Measurements from ENCODE around the gene RNF144B. TPM values are rescaled to one million over a fixed set of nuclear protein-coding genes. Genes with fewer than 3 reads are reported as not detected.

RNF144B gene
- total and polyA plus RNA-seq, 2 of the 8 experiments (the other 6 are each of a cell fraction or from before 2014, with no cell fraction given): 1.8 to 11.2 TPM

GRCh38 chr6:18431581-18431980 lies 44.4 kb downstream of the RNF144B start:
- Histone ChIP-seq H3K27ac (ENCODE audit: low read depth, low read length) (no peak overlapping the region), H3K79me2 (ENCODE audit: control insufficient read depth in 1 of 2, insufficient read depth in 2 of 2, low read length in 2 of 2) (no peaks in the 10 kb centered on the region), H3K4me1 (replicated peaks in 1 of 4; ENCODE audit: control insufficient read depth in 3 of 4, insufficient read depth in 4 of 4, low read length in 3 of 4) (peaks cover 0 to 3% (median 0%) of the 10 kb centered on the region in 4 experiments; a peak in 1 of 7 replicates), H3K23me2 (ENCODE audit: low read depth, low read length) (no peaks in the 10 kb centered on the region), H3K56ac (replicated peaks; ENCODE audit: insufficient read length, low read depth, low read length) (no peak overlapping the region), H3K27me3 (replicated peaks in 1 of 4; ENCODE audit: control insufficient read depth in 3 of 4, extremely low read depth in 1 of 4, insufficient read depth in 3 of 4, low read length in 3 of 4) (no peaks in the 10 kb centered on the region), H3K79me1 (ENCODE audit: low read depth, low read length) (no peaks in the 10 kb centered on the region), H2BK15ac (ENCODE audit: low read length) (no peak overlapping the region), H3K23ac (ENCODE audit: insufficient read length) (no peak overlapping the region), H3K18ac (ENCODE audit: extremely low read depth, low read length) (no peak overlapping the region), H2BK12ac (ENCODE audit: low read depth, low read length) (no peak overlapping the region), H3K4me3 (ENCODE audit: extremely low read depth in 1 of 4, insufficient read depth in 2 of 4, low read depth in 3 of 4, low read length in 4 of 4) (no peak overlapping the region), H3K4me2 (ENCODE audit: insufficient read depth in 1 of 2, low read depth in 2 of 2, low read length in 2 of 2) (no peak overlapping the region), H3K4ac (replicated peaks; ENCODE audit: insufficient read length, low read depth, low read length) (no peak overlapping the region), H4K20me1 (replicated peaks in 1 of 2; ENCODE audit: control insufficient read depth in 1 of 2, insufficient read depth in 2 of 2, low read length in 2 of 2) (no peaks in the 10 kb centered on the region), H2AFZ (ENCODE audit: low read length) (no peak overlapping the region), H4K8ac (ENCODE audit: extremely low read depth, insufficient read depth, low read length) (no peak overlapping the region), H3K9ac (replicated peaks in 1 of 4; ENCODE audit: extremely low read depth in 1 of 4, low read depth in 3 of 4, low read length in 3 of 4) (no peak overlapping the region), H3K14ac (ENCODE audit: insufficient read length) (no peak overlapping the region), H2BK20ac (ENCODE audit: low read length) (no peak overlapping the region), H2AK5ac (ENCODE audit: low read depth, low read length) (no peak overlapping the region), H2BK5ac (ENCODE audit: low read depth, low read length) (no peak overlapping the region), H4K91ac (replicated peaks; ENCODE audit: insufficient read length, low read length) (no peak overlapping the region), H2BK120ac (replicated peaks; ENCODE audit: low read depth, low read length) (no peak overlapping the region), H3K9me3 (ENCODE audit: insufficient read depth in 2 of 2, low read depth in 1 of 2, low read length in 1 of 2) (no peaks in the 10 kb centered on the region), H3K36me3 (ENCODE audit: control insufficient read depth in 2 of 4, insufficient read depth in 4 of 4, low read length in 3 of 4) (no peaks in the 10 kb centered on the region), H4K5ac (ENCODE audit: insufficient read length, low read depth, low read length) (no peak overlapping the region)
- no peak for FAIRE-seq
- ChIA-PET CTCF (ENCODE audit: partially characterized antibody) (interaction anchor here (1.0 kb wide), 1 partner anchor 82 kb away, joined by 3 read pairs; no protein-coding TSS in a partner anchor), POLR2A (ENCODE audit: partially characterized antibody) (interaction anchor here (0.7 kb wide), 1 partner anchor 15 kb away, joined by 3 read pairs; no protein-coding TSS in a partner anchor)
- DNase-seq (ENCODE audit: low read depth in 1 of 2, low spot score in 2 of 2): no peak
- TF ChIP-seq GTF2F1 (IDR thresholded peaks at IDR 0.05; ENCODE audit: borderline replicate concordance, low read depth, low read length) (no peak), EGR1 (IDR thresholded peaks at IDR 0.05; ENCODE audit: borderline replicate concordance, low read depth, low read length) (no peak), SIX5 (IDR thresholded peaks at IDR 0.05; ENCODE audit: low read depth, low read length) (no peak), ASH2L (IDR thresholded peaks at IDR 0.05; ENCODE audit: low read length) (no peak), YY1 (IDR thresholded peaks at IDR 0.05; ENCODE audit: low read depth, low read length) (no peak), NRF1 (IDR thresholded peaks at IDR 0.05; ENCODE audit: low read depth, low read length) (no peak), SRF (IDR thresholded peaks at IDR 0.05; ENCODE audit: low read depth, low read length) (no peak), CTBP2 (IDR thresholded peaks at IDR 0.05; ENCODE audit: borderline replicate concordance, insufficient read depth, insufficient read length, low read length) (no peak), JUN (IDR thresholded peaks at IDR 0.05; ENCODE audit: low read depth, low read length) (no peak), BACH1 (IDR thresholded peaks at IDR 0.05; ENCODE audit: low read length) (no peak), SIRT6 (IDR thresholded peaks at IDR 0.05; ENCODE audit: low read length) (no peak)
- 81% methylated on average over 2 of the region's 2 CpGs; no CpG with 5 or more reads in 1 of the 2 experiments for WGBS, 2 experiments (ENCODE audit: extremely low coverage in 1 of 2, insufficient coverage in 1 of 2, insufficient read length in 1 of 2, insufficient replicate concordance in 2 of 2, low coverage in 1 of 2, low lambda C conversion rate in 2 of 2, missing lambda C conversion rate in 1 of 2)

All from H1 (cell line).